Endothelial cell of umbilical vein (primary cell): ENCODE results near the gene TRAPPC12. TPM values are rescaled to one million over a fixed set of nuclear protein-coding genes. Genes with fewer than 3 reads are reported as not detected.

Experiments
- BruUV-seq: library from RNA; stranded (reverse); fragments of 400-500 nt; replicated peaks from 2 replicates; lab custom pipeline; 2021; lab: Mats Ljungman, UMichigan
- CTCF ChIA-PET: fragments of 300-600, 350-600 bp; sonication (Branson Sonifier 250); formaldehyde crosslinking; loops from one replicate; lab custom pipeline; 2021; ENCODE audit warnings: antibody characterized with exemption, inconsistent platforms; lab: Charles Lee
- POLR2A ChIA-PET: fragments of 300-600, 350-600 bp; sonication (Branson Sonifier 250); formaldehyde crosslinking; loops from one replicate; lab custom pipeline; 2021; ENCODE audit warnings: antibody characterized with exemption, inconsistent platforms; lab: Charles Lee
- DNase-seq: peaks from one replicate; pipeline ENCODE4 v3.0.0-alpha.2; 2011; ENCODE audit warnings: low read depth, low spot score
- FAIRE-seq: peaks from 2 replicates; lab custom pipeline; 2011; peaks lifted over from hg19 to GRCh38; lab: Jason Lieb, UNC
- H2AFZ ChIP-seq: 2 replicates; pipeline ENCODE4 v1.6.0; 2012; ENCODE audit warnings: low read depth, low read length, control low read depth, inconsistent platforms
- H3K27ac ChIP-seq: 2 replicates; pipeline ENCODE4 v1.5.1; 2011; ENCODE audit warnings: low read depth, mild to moderate bottlenecking, control low read depth, low read length, moderate library complexity; ENCODE audit not compliant: insufficient read depth
- H3K27me3 ChIP-seq, 2 experiments: 2 replicates each; pipeline versions ENCODE4 v1.6.0 to v1.6.1; 2011; ENCODE audit warnings: low read length in 2 of 2, mixed read lengths in 1 of 2; ENCODE audit not compliant: control insufficient read depth in 2 of 2, insufficient read depth in 2 of 2
- H3K36me3 ChIP-seq, 2 experiments: 2 replicates in 1 of 2; 3 replicates in 1 of 2; pipeline ENCODE4 v1.5.1; 2011; ENCODE audit warnings: low read length in 2 of 2, mild to moderate bottlenecking in 1 of 2, moderate library complexity in 1 of 2; ENCODE audit not compliant: control insufficient read depth in 2 of 2, insufficient read depth in 2 of 2; ENCODE audit errors: extremely low read depth in 1 of 2
- H3K4me1 ChIP-seq: 3 replicates; pipeline ENCODE4 v1.5.1; 2011; ENCODE audit warnings: mild to moderate bottlenecking, low read length; ENCODE audit not compliant: control insufficient read depth, insufficient read depth; ENCODE audit errors: extremely low read depth
- H3K4me2 ChIP-seq: 2 replicates; pipeline ENCODE4 v1.6.1; 2011; ENCODE audit warnings: low read length, control low read depth, mixed read lengths; ENCODE audit not compliant: insufficient read depth
- H3K4me3 ChIP-seq, 3 experiments: fragments of 200-600 bp in 1 of 3; sonication (generic), shearing (Covaris generic) in 1 of 3; replicated peaks in 1 of 3; 2 replicates each; pipeline ENCODE4 v1.5.1; 2011 to 2016; ENCODE audit warnings: control low read depth in 3 of 3, low read length in 3 of 3, mild to moderate bottlenecking in 2 of 3, inconsistent platforms in 1 of 3, low read depth in 1 of 3, moderate library complexity in 1 of 3; ENCODE audit not compliant: insufficient read depth in 1 of 3
- H3K79me2 ChIP-seq: 2 replicates; pipeline ENCODE4 v1.6.0; 2012; ENCODE audit warnings: low read length, inconsistent platforms; ENCODE audit not compliant: control insufficient read depth, insufficient read depth
- H3K9ac ChIP-seq: replicated peaks from 2 replicates; pipeline ENCODE3; 2011; ENCODE audit warnings: low read length, control low read depth; ENCODE audit not compliant: insufficient read depth; ENCODE audit errors: extremely low read depth
- H3K9me1 ChIP-seq: replicated peaks from 3 replicates; pipeline ENCODE4 v1.6.0; 2011; ENCODE audit warnings: mild to moderate bottlenecking, low read length; ENCODE audit not compliant: control insufficient read depth, insufficient read depth; ENCODE audit errors: extremely low read depth
- H3K9me3 ChIP-seq: replicated peaks from 2 replicates; pipeline ENCODE4 v1.5.1; 2012; ENCODE audit warnings: low read length, inconsistent platforms; ENCODE audit not compliant: control insufficient read depth, insufficient read depth
- H4K20me1 ChIP-seq: replicated peaks from 2 replicates; pipeline ENCODE3; 2011; ENCODE audit warnings: mild to moderate bottlenecking, low read length; ENCODE audit not compliant: control insufficient read depth, insufficient read depth; ENCODE audit errors: extremely low read depth
- CTCF ChIP-seq, 2 donors: IDR thresholded peaks; 1 replicate in 1 of 2; 2 replicates in 1 of 2; pipeline ENCODE4 v1.5.1; 2011; ENCODE audit warnings: low read length in 2 of 2, mild to moderate bottlenecking in 2 of 2, moderate library complexity in 2 of 2, control low read depth in 1 of 2, inconsistent platforms in 1 of 2, low read depth in 1 of 2; ENCODE audit not compliant: insufficient read depth in 1 of 2; ENCODE audit errors: extremely low read depth in 1 of 2
- GATA2 ChIP-seq: IDR thresholded peaks from 2 replicates; pipeline ENCODE4 v1.7.0; 2011; ENCODE audit warnings: low read depth, mild to moderate bottlenecking, moderate library complexity, mixed read lengths, low read length; ENCODE audit not compliant: insufficient read length, insufficient read depth
- MAX ChIP-seq: IDR thresholded peaks from 2 replicates; pipeline ENCODE4 v1.6.1; 2011; ENCODE audit not compliant: insufficient read depth, insufficient read length
- MYC ChIP-seq: IDR thresholded peaks from one replicate; pipeline ENCODE4 v1.6.1; 2011; ENCODE audit warnings: mild to moderate bottlenecking, low read depth, low read length
- POLR2A ChIP-seq: IDR thresholded peaks from 2 replicates; pipeline ENCODE4 v1.6.1; 2012; ENCODE audit warnings: low read depth, mild to moderate bottlenecking, control low read depth, low read length
- POLR2AphosphoS5 ChIP-seq: IDR thresholded peaks from 2 replicates; pipeline ENCODE4 v1.6.1; 2012; ENCODE audit warnings: low read depth, mild to moderate bottlenecking, control low read depth, low read length, moderate library complexity; ENCODE audit not compliant: insufficient read depth
- dilution Hi-C: fragments of 300-500 bp; cut with MboI; formaldehyde crosslinking; loops from one replicate; pipeline ENCODE4 v1.15.0; 2019; ENCODE audit warnings: low sequenced_read_pairs; ENCODE audit not compliant: extremely low pct_ligation_motif_present
- intact Hi-C: fragments of 100-400 bp; cut with micrococcal nuclease; formaldehyde crosslinking; loops from one replicate; pipeline ENCODE4 v1.10.0; 2022
- polyA plus RNA-seq, 4 experiments: library from polyadenylated mRNA; depleted of rRNA in 3 of 4; stranded (reverse) in 3 of 4; unstranded in 1 of 4; fragments of >200 nt; gene quantifications; 2 replicates each; pipeline versions ENCODE4 v1.2.1 to v1.2.3, GENCODE V29; 2011 to 2012; ENCODE audit warnings: missing spikeins in 1 of 4
- total RNA-seq: library from RNA; stranded (reverse); gene quantifications from 2 replicates; pipeline ENCODE4 v1.2.3, GENCODE V29; 2021

The TRAPPC12 gene
- total and polyA plus RNA-seq, 2 donors (not counting 3 experiments of a cell fraction or from before 2014, with no cell fraction given) = 47.5 to 81.5 TPM

- intact Hi-C loops (no loop called here), dilution Hi-C loops (no loop called here)
- no TSS peak for BruUV-seq
- DNase-seq (no peak), FAIRE-seq (no peak)
- H3K27me3 ChIP-seq = no peaks in the 10 kb centered on the region
- H3K4me2 ChIP-seq = no peak overlapping the region
- ChIA-PET CTCF (interaction anchor here (0.6 kb wide), 1 partner anchor 25 kb away, joined by 4 read pairs; no protein-coding TSS in a partner anchor), POLR2A (no interaction called here)
- no peaks in the 10 kb centered on the region for H3K4me1 ChIP-seq
- H3K9me1 ChIP-seq = no peaks in the 10 kb centered on the region
- H3K27ac ChIP-seq = no peak overlapping the region
- no peak overlapping the region for H3K9ac ChIP-seq
- H3K4me3 ChIP-seq = no peak overlapping the region
- H3K36me3 ChIP-seq = peaks cover 0 to 10% of the 10 kb centered on the region in 2 experiments
- TF ChIP-seq POLR2A (no peak), MYC (no peak), GATA2 (no peak), POLR2AphosphoS5 (no peak), CTCF (IDR thresholded peaks at IDR 0.05; ENCODE audit: extremely low read depth in 1 of 2, insufficient read depth in 1 of 2, low read depth in 1 of 2, low read length in 2 of 2) (no peak), MAX (no peak)
- H3K9me3 ChIP-seq = no peaks in the 10 kb centered on the region
- H2AFZ ChIP-seq = no peak overlapping the region
- H3K79me2 ChIP-seq = no peaks in the 10 kb centered on the region
- H4K20me1 ChIP-seq = no peaks in the 10 kb centered on the region
Observed at GRCh38 chr2:3334392-3335345, 44.8 kb upstream of the TRAPPC12 start.
